Stomach (tissue), 9 donors: ENCODE measurements around the gene ADAMTSL4. TPM values are rescaled to one million over a fixed set of nuclear protein-coding genes. Genes with fewer than 3 reads are reported as not detected.

Experiments
- DNase-seq, 2 donors: peaks; one replicate each; pipeline versions ENCODE4 v3.0.0 to v3.0.0-alpha.2; 2013 to 2019
- H3K27ac ChIP-seq, 5 donors: fragments of 200-600 bp in 4 of 5; sonication (generic) in 4 of 5; one replicate each; pipeline ENCODE4 v1.5.1; 2013 to 2019; ENCODE audit warnings: mild to moderate bottlenecking in 1 of 5, moderate library complexity in 1 of 5
- H3K27me3 ChIP-seq, 3 donors: fragments of 200-600 bp; sonication (generic); one replicate each; pipeline ENCODE4 v1.5.1; 2017 to 2019; ENCODE audit warnings: mixed run types in 1 of 3
- H3K36me3 ChIP-seq, 4 donors: fragments of 200-600 bp; sonication (generic); 1 replicate in 3 of 4; 2 replicates in 1 of 4; pipeline ENCODE4 v1.5.1; 2016 to 2019
- H3K4me1 ChIP-seq, 4 donors: fragments of 200-600 bp; sonication (generic); one replicate each; pipeline ENCODE4 v1.5.1; 2016 to 2019
- H3K4me3 ChIP-seq, 4 donors: fragments of 200-600 bp; sonication (generic) in 3 of 4; one replicate each; pipeline ENCODE4 v1.5.1; 2016 to 2019; ENCODE audit warnings: mild to moderate bottlenecking in 1 of 4
- H3K9me3 ChIP-seq, 4 donors: fragments of 200-600 bp; sonication (generic); one replicate each; pipeline ENCODE4 v1.5.1; 2016 to 2019
- CTCF ChIP-seq, 7 experiments: fragments of 450-650 bp in 4 of 7; fragments of 200-600 bp in 3 of 7; sonication (generic) in 3 of 7; IDR thresholded peaks; one replicate each; pipeline ENCODE4 v1.5.1; 2016 to 2019; ENCODE audit warnings: antibody characterized with exemption in 7 of 7, control low read depth in 2 of 7, mild to moderate bottlenecking in 1 of 7
- EP300 ChIP-seq: sonication (generic); formaldehyde crosslinking; IDR thresholded peaks from one replicate; pipeline ENCODE4 v1.6.1; 2017; ENCODE audit warnings: antibody characterized with exemption
- POLR2A ChIP-seq, 4 donors: fragments of 450-650 bp; IDR thresholded peaks; one replicate each; pipeline ENCODE4 v1.6.1; 2016; ENCODE audit warnings: antibody characterized with exemption in 4 of 4, control low read depth in 2 of 4, mild to moderate bottlenecking in 1 of 4, moderate library complexity in 1 of 4
- POLR2AphosphoS5 ChIP-seq, 3 donors: sonication (generic); formaldehyde crosslinking; IDR thresholded peaks; one replicate each; pipeline ENCODE4 v1.6.1; 2016; ENCODE audit warnings: antibody characterized with exemption in 3 of 3
- WGBS, 5 donors: extraction: QIAGEN DNeasy Blood & Tissue Kit in 3 of 5; methylation state at CpG; one replicate each; pipeline versions ENCODE4 v1.1.5 to v1.1.7; 2013 to 2018; 5-methylcytosine and 5-hydroxymethylcytosine counted together
- intact Hi-C: fragments of 100-400 bp; cut with DNase I; formaldehyde crosslinking; loops from one replicate; pipeline ENCODE4 v1.15.1; 2023; ENCODE audit warnings: low total_unique reads
- polyA plus RNA-seq, 3 donors: library from polyadenylated mRNA; stranded (reverse); fragments of 200-250 nt; gene quantifications; one replicate each; pipeline ENCODE4 v1.2.3, GENCODE V29; 2013
- total RNA-seq, 5 donors: library from RNA; depleted of rRNA; stranded (reverse); fragments of >200 nt; gene quantifications; one replicate each; pipeline versions ENCODE4 v1.1.0 to v1.2.3, GENCODE V29; 2014 to 2016
- donor health status: healthy with polysubstance abuse.
- donor health status: Bipolar disorder and iron deficiency.
- donor health status: healthy.

Gene ADAMTSL4
- total and polyA plus RNA-seq, 8 donors = 4.9 to 54.2 (median 10.2) TPM

GRCh38 chr1:150543500-150544143 is 5.6 kb upstream of the ADAMTSL4 start:
- Histone ChIP-seq H3K36me3 (no peaks in the 10 kb centered on the region), H3K27ac (peak overlapping the region in 3 of 5 donors; percentile 38 to 62 (median 62)), H3K4me3 (no peak overlapping the region), H3K4me1 (peaks cover 5 to 26% (median 8%) of the 10 kb centered on the region in 4 donors), H3K27me3 (no peaks in the 10 kb centered on the region), H3K9me3 (no peaks in the 10 kb centered on the region)
- intact Hi-C loops = no loop called here
- DNase-seq = peak in 1 of 2 donors; percentile 75
- TF ChIP-seq POLR2AphosphoS5 (IDR thresholded peaks at IDR 0.05) (peak in 2 of 3 donors; percentile 26 to 30), CTCF (IDR thresholded peaks at IDR 0.05) (no peak)
- WGBS, 5 donors = 56 to 64% (median 59%) methylated on average over 13 of the region's 13 CpGs

- H3K4me3 ChIP-seq = no peak overlapping the region
- intact Hi-C loops = no loop called here
- H3K9me3 ChIP-seq = no peaks in the 10 kb centered on the region
- no peaks in the 10 kb centered on the region for H3K36me3 ChIP-seq
- peak overlapping the region in 3 of 5 donors; percentile 38 to 62 (median 62) for H3K27ac ChIP-seq
- peaks cover 5 to 26% (median 10%) of the 10 kb centered on the region in 4 donors for H3K4me1 ChIP-seq
- H3K27me3 ChIP-seq = no peaks in the 10 kb centered on the region
- DNase-seq = peak in 1 of 2 donors; percentile 62
- 21 to 43% (median 27%) methylated on average over 3 of the region's 3 CpGs for WGBS, 5 donors
- TF ChIP-seq POLR2A (IDR thresholded peaks at IDR 0.05) = no peak
- TF ChIP-seq POLR2AphosphoS5 (IDR thresholded peaks at IDR 0.05) = no peak
- TF ChIP-seq CTCF (IDR thresholded peaks at IDR 0.05) = no peak
- TF ChIP-seq EP300 = no peak
Observed at GRCh38 chr1:150544204-150544603, 5.0 kb upstream of the ADAMTSL4 start.

GRCh38 chr1:150545486-150546032 is 3.6 kb upstream of the ADAMTSL4 start:
- intact Hi-C loops = no loop called here
- no peak overlapping the region for H3K4me3 ChIP-seq
- TF ChIP-seq POLR2A (IDR thresholded peaks at IDR 0.05) (no peak), POLR2AphosphoS5 (IDR thresholded peaks at IDR 0.05) (no peak), CTCF (IDR thresholded peaks at IDR 0.05) (no peak), EP300 (no peak)
- DNase-seq = no peak
- H3K27me3 ChIP-seq = no peaks in the 10 kb centered on the region
- 86 to 88% (median 88%) methylated on average over 5 to 6 of the region's 6 CpGs for WGBS, 5 donors
- H3K4me1 ChIP-seq = peaks cover 18 to 39% (median 22%) of the 10 kb centered on the region in 4 donors
- H3K9me3 ChIP-seq = no peaks in the 10 kb centered on the region
- H3K27ac ChIP-seq = no peak overlapping the region
- H3K36me3 ChIP-seq = no peaks in the 10 kb centered on the region

GRCh38 chr1:150546294-150546937 is 2.8 kb upstream of the ADAMTSL4 start:
- H3K27me3 ChIP-seq = no peaks in the 10 kb centered on the region
- no peak for DNase-seq
- H3K27ac ChIP-seq = no peak overlapping the region
- H3K9me3 ChIP-seq = no peaks in the 10 kb centered on the region
- H3K36me3 ChIP-seq = no peaks in the 10 kb centered on the region
- intact Hi-C loops = no loop called here
- 83 to 89% (median 85%) methylated on average over 16 of the region's 16 CpGs for WGBS, 5 donors
- peaks cover 21 to 47% (median 29%) of the 10 kb centered on the region in 4 donors for H3K4me1 ChIP-seq
- H3K4me3 ChIP-seq = no peak overlapping the region
- TF ChIP-seq CTCF (IDR thresholded peaks at IDR 0.05) = no peak
